NCI-H82 (cell line): ENCODE data around the gene PARVB.

Source experiments
- DNase-seq: peaks from one replicate; lab custom pipeline; 2025; lab: John Stamatoyannopoulos, UW

Gene PARVB

GRCh38 chr22:44024288-44024921 is at the start of gene PARVB:
PARVB (plus strand) TSS chr22:44024302; CDS start chr22:44024340, 38 bp downstream.
- peak; percentile 11 for DNase-seq

- no peak for DNase-seq
Measured at GRCh38 chr22:43975041-43975440, 49.1 kb upstream of the PARVB start.

DNA sequence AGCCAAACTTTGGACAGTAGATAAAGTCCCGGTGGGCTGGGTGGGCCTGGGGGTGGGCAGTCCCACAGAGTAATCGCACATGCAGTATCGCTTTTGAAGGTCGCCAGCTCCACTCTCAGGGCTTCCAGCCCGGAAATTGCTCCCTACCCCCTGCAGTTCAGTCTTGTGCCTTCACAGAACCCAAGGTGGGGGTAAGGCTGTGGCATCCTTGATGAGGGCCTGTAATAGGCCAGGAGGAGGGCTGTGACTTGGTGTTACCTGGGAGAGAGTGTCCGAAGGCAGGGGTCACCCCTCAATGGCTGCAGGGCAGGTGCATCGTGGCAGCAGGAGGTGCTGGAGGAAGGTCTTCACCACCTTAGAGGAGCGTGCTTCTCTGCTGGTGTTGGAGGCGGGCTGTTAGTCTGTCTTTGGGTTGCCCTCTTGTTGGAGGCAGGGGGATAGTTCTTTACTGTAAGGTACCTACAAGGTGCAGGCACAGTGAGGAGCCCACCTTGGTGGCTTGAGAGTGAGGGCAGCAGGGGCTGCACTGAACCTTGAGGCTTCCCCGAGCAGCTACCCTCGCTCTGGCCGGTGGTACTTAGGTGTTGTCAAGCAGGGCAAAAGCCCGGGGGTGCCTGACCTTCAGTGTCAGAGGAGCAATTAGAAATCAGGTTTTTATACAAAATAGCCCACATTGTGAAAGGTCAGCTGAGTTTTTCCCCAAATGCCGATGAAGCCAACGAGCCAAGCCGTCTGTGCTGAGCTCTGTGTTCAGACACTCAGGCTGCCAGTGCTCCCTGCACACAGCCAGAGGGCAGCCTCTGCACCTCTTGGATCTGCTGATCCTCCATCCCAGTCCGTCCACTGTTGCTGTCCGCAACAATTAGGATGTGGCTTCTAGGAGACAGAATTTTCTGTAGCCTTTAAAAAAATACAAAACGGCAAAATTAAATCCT is 47.0 kb upstream of the PARVB start:
- DNase-seq = no peak

- no peak for DNase-seq
Measured at GRCh38 chr22:43978558-43978957, 45.5 kb upstream of the PARVB start.

DNA sequence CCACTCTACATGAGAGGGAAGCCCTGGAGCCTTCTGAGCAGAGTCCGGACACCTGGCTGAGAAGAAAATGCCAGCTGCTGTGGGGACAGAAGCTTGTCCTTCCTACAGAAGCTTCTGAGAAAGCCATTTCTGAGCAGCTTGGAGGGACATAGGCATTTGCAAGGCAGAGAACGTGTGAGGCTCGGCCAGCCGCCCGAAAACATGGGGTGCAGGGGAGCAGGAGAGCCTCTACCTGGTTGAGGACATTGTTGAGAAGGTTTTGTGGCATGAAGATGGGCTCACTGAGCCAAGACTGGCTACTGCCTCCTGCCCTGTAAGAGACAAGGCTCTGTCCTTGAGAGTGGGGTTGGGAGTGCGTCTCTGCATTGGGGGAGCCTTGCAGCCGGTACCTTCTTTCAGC is 43.5 kb upstream of the PARVB start:
- DNase-seq = no peak

GRCh38 chr22:43980996-43981395 is 43.1 kb upstream of the PARVB start:
- DNase-seq = no peak

DNA sequence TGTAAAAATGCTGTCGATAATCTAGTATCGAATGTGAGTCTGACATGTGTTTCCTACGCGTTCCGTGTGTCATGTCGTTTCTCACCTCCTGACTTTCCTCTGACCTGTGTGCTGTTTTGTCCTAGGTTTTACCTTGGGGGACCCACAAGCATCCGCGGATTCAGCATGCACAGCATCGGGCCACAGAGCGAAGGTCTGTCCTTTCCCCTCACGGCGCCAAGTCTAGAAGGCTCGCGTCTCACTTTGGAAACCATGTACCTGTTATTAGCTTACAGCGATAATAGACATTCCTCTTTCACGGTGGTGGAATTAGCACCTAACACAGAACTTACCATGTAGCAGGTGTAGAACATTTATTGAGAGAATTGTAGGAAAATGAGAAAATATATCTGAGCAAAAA is 40.3 kb upstream of the PARVB start:
- no peak for DNase-seq

DNA sequence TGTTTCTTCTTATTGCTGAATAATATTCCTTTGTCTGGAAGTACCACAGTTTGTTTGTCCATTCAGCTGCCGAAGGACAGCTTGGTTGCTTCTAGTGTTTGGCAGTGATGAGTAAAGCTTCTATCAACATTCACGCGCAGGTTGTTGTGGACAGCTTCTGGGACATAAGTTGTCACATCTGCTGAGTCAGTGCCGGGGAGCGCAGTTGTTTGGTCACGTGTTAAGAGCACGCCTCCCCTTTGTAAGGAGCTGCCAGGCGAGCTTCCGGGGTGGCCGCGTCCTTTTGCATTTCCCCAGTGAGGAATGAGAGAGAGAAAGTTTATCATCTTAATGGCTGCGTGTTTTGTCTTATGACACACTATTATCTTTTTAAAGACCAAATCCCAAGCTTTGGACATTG is 38.6 kb upstream of the PARVB start:
- DNase-seq = no peak

DNA sequence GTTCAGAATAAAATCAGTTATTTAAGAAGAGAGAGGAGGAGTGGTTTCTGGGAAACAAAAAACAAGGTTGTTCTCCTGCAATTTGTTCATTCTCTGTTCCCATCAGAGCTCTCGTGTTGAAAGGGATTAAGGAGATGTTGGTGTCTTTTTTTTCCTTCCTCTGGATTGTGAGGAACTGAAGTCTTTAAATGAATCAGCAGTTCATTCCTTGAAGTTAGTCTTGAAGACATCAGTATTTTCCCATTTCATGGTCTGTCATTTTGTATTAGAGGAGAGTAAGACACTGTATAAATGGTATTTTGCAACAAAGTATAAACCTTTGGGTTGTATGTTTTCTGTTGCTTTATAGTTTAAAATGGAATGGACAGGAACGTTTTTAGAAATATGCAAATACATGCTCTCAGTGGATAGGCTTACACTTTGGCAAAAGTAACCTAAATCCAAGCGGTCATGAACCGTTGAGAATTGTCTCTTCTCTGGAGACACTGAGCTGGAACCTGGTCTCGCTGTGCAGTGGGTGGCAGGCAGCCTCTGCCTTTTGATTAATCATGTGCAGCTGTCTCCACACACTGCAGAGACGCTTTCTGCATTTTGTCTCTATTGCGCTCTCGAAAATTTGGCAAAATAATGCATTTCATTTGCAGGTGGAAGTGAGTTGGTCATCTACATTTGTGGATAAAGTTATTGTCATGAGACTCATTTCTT is 35.8 kb upstream of the PARVB start:
- DNase-seq = no peak

GRCh38 chr22:43988960-43989359 is 35.1 kb upstream of the PARVB start:
- DNase-seq = no peak

GRCh38 chr22:43990044-43990443 is 34.1 kb upstream of the PARVB start:
- DNase-seq = peak; percentile 38

DNA sequence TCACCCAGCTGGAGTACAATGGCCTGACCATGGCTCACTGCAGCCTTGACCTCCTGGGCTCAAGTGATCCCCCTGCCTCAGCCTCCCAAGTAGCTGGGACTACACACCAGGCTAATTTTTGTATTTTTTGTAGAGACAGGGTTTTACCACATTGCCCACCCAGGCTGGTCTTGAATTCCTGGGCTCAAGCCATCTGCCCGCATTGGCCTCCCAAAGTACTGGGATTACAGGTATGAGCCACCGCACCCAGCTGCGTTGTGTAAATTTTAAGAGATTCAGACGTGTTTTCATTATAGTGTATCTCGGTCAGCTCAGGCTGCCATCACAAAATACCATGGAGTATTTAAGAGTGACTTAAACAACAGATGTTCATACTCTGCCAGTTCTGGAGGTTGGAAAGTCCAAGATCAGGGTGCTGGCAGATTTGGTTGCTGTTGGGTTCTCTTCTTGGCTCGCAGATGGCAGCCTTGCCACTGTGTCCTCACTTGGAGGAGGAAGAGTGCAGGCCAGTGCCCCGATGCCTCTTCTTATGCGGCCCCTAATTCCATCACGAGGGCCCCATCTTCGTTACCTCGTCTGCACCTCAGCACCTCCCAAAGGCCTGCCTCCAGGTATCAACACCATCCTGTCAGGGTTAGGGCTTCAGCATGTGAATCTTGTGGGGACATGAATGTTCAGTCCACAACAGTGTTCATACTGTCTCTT is 32.6 kb upstream of the PARVB start:
- DNase-seq = no peak

- no peak for DNase-seq
Measured at GRCh38 chr22:43992331-43992821, 31.7 kb upstream of the PARVB start.

- DNase-seq = peak; percentile 72
Measured at GRCh38 chr22:43993072-43993760, 30.9 kb upstream of the PARVB start.

DNA sequence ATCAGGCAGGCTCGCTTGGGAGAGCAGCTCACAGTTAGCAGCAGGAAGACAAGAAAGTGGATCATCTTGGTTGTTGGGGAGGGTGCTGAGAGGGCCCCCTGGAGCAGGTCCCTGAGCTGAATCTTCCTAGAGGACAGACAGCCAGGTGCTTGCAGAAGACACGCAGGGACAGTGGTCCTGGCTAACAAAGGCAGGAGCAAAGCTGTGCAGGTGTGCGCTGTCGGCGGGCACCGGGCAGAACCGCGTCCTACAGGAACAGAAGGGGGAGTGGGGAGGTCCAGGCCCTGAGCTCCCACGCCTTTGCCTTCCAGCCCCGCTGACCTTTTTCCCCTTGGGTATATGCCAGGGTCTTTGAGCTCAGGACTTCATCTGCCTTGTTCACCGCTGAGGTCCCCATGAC is 30.1 kb upstream of the PARVB start:
- no peak for DNase-seq

DNA sequence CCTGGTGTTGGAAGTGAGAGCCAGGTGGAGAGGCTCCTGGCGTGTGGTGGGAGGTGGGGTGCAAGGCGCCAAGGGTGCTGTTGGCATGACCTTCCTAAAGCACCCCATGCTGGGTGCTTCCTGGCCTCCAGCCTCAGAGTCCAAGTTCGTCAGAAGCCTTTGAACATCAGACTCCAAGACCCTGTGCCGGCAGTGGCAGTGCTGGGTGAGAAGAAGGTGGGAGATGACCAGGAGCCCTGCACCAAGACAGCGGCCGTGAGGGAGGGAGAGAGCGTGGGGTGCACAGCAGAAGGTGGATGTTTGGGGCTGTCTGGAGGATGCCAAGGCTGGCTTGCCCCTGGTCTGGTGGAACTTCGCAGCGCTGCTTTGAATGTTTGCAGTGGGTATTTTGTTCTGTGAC is 29.7 kb upstream of the PARVB start:
- DNase-seq = no peak

- no peak for DNase-seq
Measured at GRCh38 chr22:43995057-43995685, 28.9 kb upstream of the PARVB start.

- DNase-seq = no peak
Measured at GRCh38 chr22:43995798-43996169, 28.3 kb upstream of the PARVB start.

DNA sequence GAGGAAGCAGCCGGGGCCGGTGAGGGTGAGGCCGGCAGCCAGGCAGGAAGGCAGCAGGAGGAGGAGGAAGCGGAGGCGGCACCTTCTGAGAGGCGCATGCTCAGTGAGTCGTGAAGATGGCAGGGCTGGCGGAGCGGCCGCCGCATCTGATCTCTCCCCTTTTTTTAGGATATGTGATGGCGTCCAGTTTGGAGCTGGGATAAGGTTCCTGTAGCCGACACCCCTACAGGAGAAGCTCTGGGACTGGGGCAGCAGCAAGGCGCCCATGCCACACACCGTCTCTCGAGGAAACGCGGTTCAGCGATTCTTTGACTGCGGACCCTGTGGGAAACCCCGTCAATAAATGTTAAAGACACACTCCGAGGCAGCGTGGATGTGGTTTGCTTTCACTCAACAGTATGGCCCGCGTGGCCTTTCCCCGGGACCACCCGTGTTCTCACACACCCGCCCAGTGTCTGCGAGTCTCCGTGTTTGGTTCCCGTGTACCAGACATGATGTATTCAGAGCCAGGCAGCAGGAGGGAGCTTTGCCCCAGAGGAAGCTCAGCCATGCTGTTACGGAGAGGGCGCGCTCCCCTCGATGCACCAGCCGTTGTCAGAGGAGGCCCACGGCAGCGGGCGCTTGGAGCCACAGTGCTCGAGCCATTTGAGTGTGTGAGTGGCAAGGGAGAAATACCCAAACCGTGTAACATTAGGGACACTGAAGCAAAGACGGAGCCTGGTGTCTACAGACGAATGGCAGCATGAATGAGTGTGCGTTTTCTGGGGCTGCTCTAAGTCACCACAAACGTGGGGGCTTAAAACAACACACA is 27.7 kb upstream of the PARVB start:
- DNase-seq = no peak

- peak; percentile 59 for DNase-seq
Measured at GRCh38 chr22:43996981-43997265, 27.2 kb upstream of the PARVB start.
